GM06990 (cell line): ENCODE measurements around the gene TCF20.

ENCODE experiments used
- DNase-seq: peaks from one replicate; pipeline ENCODE4 v3.0.0-alpha.2; 2011; ENCODE audit not compliant: insufficient read length; ENCODE audit errors: extremely low read depth
- H3K27me3 ChIP-seq: replicated peaks from 2 replicates; pipeline ENCODE4 v1.6.0; 2011; ENCODE audit warnings: low read length; ENCODE audit not compliant: control insufficient read depth, insufficient read depth
- H3K36me3 ChIP-seq: 2 replicates; pipeline ENCODE4 v1.5.1; 2011; ENCODE audit warnings: low read length; ENCODE audit not compliant: control insufficient read depth, insufficient read depth
- H3K4me3 ChIP-seq: replicated peaks from 2 replicates; pipeline ENCODE4 v1.5.1; 2011; ENCODE audit warnings: low read depth, mild to moderate bottlenecking, control low read depth, low read length
- CTCF ChIP-seq: IDR thresholded peaks from 2 replicates; pipeline ENCODE4 v1.5.1; 2011; ENCODE audit warnings: low read length, control low read depth, mild to moderate bottlenecking, inconsistent platforms; ENCODE audit not compliant: insufficient read depth, poor library complexity, severe bottlenecking

TCF20 gene

GRCh38 chr22:42303396-42304323, 33.2 kb upstream of the TCF20 start:
- Histone ChIP-seq H3K4me3 (no peak overlapping the region), H3K27me3 (no peaks in the 10 kb centered on the region; the same call in 1 of the 2 replicates), H3K36me3 (no peaks in the 10 kb centered on the region)
- TF ChIP-seq CTCF = no peak
- no peak for DNase-seq

GRCh38 chr22:42301742-42302102, 31.3 kb upstream of the TCF20 start:
- Histone ChIP-seq H3K27me3 (no peaks in the 10 kb centered on the region; the same call in 1 of the 2 replicates), H3K4me3 (no peak overlapping the region), H3K36me3 (no peaks in the 10 kb centered on the region)
- no peak for TF ChIP-seq CTCF
- no peak for DNase-seq

GRCh38 chr22:42301077-42301741, 30.8 kb upstream of the TCF20 start:
- DNase-seq = no peak
- Histone ChIP-seq H3K36me3 (no peaks in the 10 kb centered on the region), H3K27me3 (no peaks in the 10 kb centered on the region; the same call in 1 of the 2 replicates), H3K4me3 (no peak overlapping the region)
- TF ChIP-seq CTCF = no peak

- no peak for TF ChIP-seq CTCF
- peak; percentile 52 for DNase-seq
- Histone ChIP-seq H3K27me3 (no peaks in the 10 kb centered on the region; the same call in 1 of the 2 replicates), H3K4me3 (peak overlapping the region; percentile 33), H3K36me3 (no peaks in the 10 kb centered on the region)
Measured at GRCh38 chr22:42300259-42301076, 30.0 kb upstream of the TCF20 start.

- TF ChIP-seq CTCF = no peak
- Histone ChIP-seq H3K27me3 (no peaks in the 10 kb centered on the region; the same call in 1 of the 2 replicates), H3K36me3 (no peaks in the 10 kb centered on the region), H3K4me3 (peak overlapping the region; percentile 33)
- no peak for DNase-seq
Measured at GRCh38 chr22:42299586-42300258, 29.3 kb upstream of the TCF20 start.
